ENCODE data around the gene BCDIN3D. TPM values are rescaled to one million over a fixed set of nuclear protein-coding genes. Genes with fewer than 3 reads are reported as not detected.
"Not testable (repeated sequence)": the region's sequence is repeated elsewhere in the genome, so short reads cannot be mapped to it uniquely, and the experiment has no call there.

Gene BCDIN3D
- total RNA-seq, 1 experiment from 2014 or later, result 4.0 TPM

GRCh38 chr12:49882248-49882850, 39.4 kb upstream of the BCDIN3D start:
- no peak for DNase-seq
- intact Hi-C loops (cut with micrococcal nuclease; ENCODE audit: unreplicated experiment), result no loop called here
- no peak overlapping the region for H3K4me3 Mint-ChIP-seq (ENCODE audit: low read depth, unreplicated experiment)
- peaks cover 26% of the 10 kb centered on the region for H3K27me3 Mint-ChIP-seq (ENCODE audit: unreplicated experiment)
- TF ChIP-seq, protein P1, sequence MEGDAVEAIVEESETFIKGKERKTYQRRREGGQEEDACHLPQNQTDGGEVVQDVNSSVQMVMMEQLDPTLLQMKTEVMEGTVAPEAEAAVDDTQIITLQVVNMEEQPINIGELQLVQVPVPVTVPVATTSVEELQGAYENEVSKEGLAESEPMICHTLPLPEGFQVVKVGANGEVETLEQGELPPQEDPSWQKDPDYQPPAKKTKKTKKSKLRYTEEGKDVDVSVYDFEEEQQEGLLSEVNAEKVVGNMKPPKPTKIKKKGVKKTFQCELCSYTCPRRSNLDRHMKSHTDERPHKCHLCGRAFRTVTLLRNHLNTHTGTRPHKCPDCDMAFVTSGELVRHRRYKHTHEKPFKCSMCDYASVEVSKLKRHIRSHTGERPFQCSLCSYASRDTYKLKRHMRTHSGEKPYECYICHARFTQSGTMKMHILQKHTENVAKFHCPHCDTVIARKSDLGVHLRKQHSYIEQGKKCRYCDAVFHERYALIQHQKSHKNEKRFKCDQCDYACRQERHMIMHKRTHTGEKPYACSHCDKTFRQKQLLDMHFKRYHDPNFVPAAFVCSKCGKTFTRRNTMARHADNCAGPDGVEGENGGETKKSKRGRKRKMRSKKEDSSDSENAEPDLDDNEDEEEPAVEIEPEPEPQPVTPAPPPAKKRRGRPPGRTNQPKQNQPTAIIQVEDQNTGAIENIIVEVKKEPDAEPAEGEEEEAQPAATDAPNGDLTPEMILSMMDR (IDR thresholded peaks at IDR 0.05; ENCODE audit: unreplicated experiment), result no peak
- no peaks in the 10 kb centered on the region for H3K36me3 Mint-ChIP-seq (ENCODE audit: insufficient read depth, unreplicated experiment)
- no peak overlapping the region for H3K27ac Mint-ChIP-seq (ENCODE audit: unreplicated experiment)
- H3K9me3 Mint-ChIP-seq (ENCODE audit: low read depth, unreplicated experiment), result peaks cover 7% of the 10 kb centered on the region
- BruUV-seq (replicated peaks), result no TSS peak
- CTCF ChIA-PET, result no interaction called here
- H3K4me1 Mint-ChIP-seq (ENCODE audit: low read depth, unreplicated experiment), result no peaks in the 10 kb centered on the region

- H3K4me1 Mint-ChIP-seq (ENCODE audit: low read depth, unreplicated experiment), result no peaks in the 10 kb centered on the region
- CTCF ChIA-PET, result no interaction called here
- peaks cover 7% of the 10 kb centered on the region for H3K9me3 Mint-ChIP-seq (ENCODE audit: low read depth, unreplicated experiment)
- no peak overlapping the region for H3K27ac Mint-ChIP-seq (ENCODE audit: unreplicated experiment)
- no peaks in the 10 kb centered on the region for H3K36me3 Mint-ChIP-seq (ENCODE audit: insufficient read depth, unreplicated experiment)
- intact Hi-C loops (cut with micrococcal nuclease; ENCODE audit: unreplicated experiment), result no loop called here
- no peak for DNase-seq
- TF ChIP-seq, protein P1 (IDR thresholded peaks at IDR 0.05; ENCODE audit: unreplicated experiment), result no peak
- peaks cover 26% of the 10 kb centered on the region for H3K27me3 Mint-ChIP-seq (ENCODE audit: unreplicated experiment)
- BruUV-seq (replicated peaks), result no TSS peak
- H3K4me3 Mint-ChIP-seq (ENCODE audit: low read depth, unreplicated experiment), result no peak overlapping the region
Measured at GRCh38 chr12:49881415-49882247, 38.7 kb upstream of the BCDIN3D start.

DNA sequence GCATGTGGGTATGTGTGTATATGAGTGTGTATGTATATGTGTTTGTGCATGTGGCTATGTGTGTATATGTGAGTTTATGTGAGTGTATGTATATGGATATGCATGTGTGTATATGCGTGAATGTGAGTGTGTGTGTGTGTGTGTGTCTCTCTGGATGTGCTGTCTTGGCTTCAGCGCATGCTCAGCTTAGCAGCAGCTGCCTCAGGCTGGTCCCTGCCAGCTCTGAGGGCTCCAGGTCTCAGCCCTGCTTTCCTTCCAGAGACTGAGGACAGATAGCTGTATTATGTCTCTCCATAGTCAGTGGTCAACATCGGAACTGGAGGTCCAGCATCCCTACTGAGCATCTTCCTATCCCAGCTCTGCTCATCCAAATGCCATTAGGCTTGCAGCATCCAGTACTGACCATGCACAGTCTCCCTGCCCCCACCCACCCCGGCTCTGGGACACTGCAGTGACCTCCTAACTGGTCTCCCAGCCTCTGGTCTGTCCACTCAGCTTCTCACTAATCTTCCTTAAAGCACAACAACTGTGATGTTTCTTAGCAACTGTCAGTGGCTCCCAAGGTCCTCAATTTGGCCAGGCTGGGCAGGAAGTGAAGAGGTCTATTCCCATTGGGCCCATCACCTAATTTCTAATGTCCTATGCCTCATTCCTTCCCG, 38.0 kb upstream of the BCDIN3D start:
- Mint-ChIP-seq H3K27ac (ENCODE audit: unreplicated experiment) (no peak overlapping the region), H3K9me3 (ENCODE audit: low read depth, unreplicated experiment) (peaks cover 7% of the 10 kb centered on the region), H3K4me1 (ENCODE audit: low read depth, unreplicated experiment) (no peaks in the 10 kb centered on the region), H3K27me3 (ENCODE audit: unreplicated experiment) (peaks cover 26% of the 10 kb centered on the region), H3K36me3 (ENCODE audit: insufficient read depth, unreplicated experiment) (no peaks in the 10 kb centered on the region), H3K4me3 (ENCODE audit: low read depth, unreplicated experiment) (no peak overlapping the region)
- intact Hi-C loops (cut with micrococcal nuclease; ENCODE audit: unreplicated experiment), result no loop called here
- BruUV-seq (replicated peaks), result no TSS peak
- DNase-seq, result no peak
- CTCF ChIA-PET, result no interaction called here
- TF ChIP-seq, protein P1 (IDR thresholded peaks at IDR 0.05; ENCODE audit: unreplicated experiment), result no peak

- H3K36me3 Mint-ChIP-seq (ENCODE audit: insufficient read depth, unreplicated experiment); H3K9me3 Mint-ChIP-seq (ENCODE audit: low read depth, unreplicated experiment); H3K4me1 Mint-ChIP-seq (ENCODE audit: low read depth, unreplicated experiment); H3K4me3 Mint-ChIP-seq (ENCODE audit: low read depth, unreplicated experiment); CTCF ChIA-PET; intact Hi-C loops (cut with micrococcal nuclease; ENCODE audit: unreplicated experiment); DNase-seq; BruUV-seq (replicated peaks); H3K27ac Mint-ChIP-seq (ENCODE audit: unreplicated experiment): not testable (repeated sequence)
- H3K27me3 Mint-ChIP-seq (ENCODE audit: unreplicated experiment), result peaks cover 18% of the 10 kb centered on the region
Measured at GRCh38 chr12:49879065-49879464, 36.2 kb upstream of the BCDIN3D start.
